HCT116 (cell line): ENCODE results near the gene MLH3. TPM values are rescaled to one million over a fixed set of nuclear protein-coding genes. Genes with fewer than 3 reads are reported as not detected.

Experiments
- ATAC-seq: fragments of 200-7000 bp; cut with Tn5 transposase; 2 replicates; pipeline ENCODE4 v1.9.1; 2020; ENCODE audit warnings: mild to moderate bottlenecking, moderate library complexity
- BruUV-seq: library from RNA; stranded (reverse); fragments of 400-500 nt; replicated peaks from 2 replicates; lab custom pipeline; 2021; lab: Mats Ljungman, UMichigan
- CTCF ChIA-PET: fragments of 300-600 bp; sonication (Branson Sonifier 250); formaldehyde crosslinking; loops from one replicate; lab custom pipeline; 2021; ENCODE audit warnings: antibody characterized with exemption; lab: Charles Lee
- POLR2A ChIA-PET: fragments of 300-600, 350-600 bp; sonication (Branson Sonifier 250); formaldehyde crosslinking; loops from one replicate; lab custom pipeline; 2021; ENCODE audit warnings: antibody characterized with exemption; lab: Charles Lee
- RAD21 ChIA-PET, 2 experiments: fragments of 300-600 bp; sonication (Branson Sonifier 250); formaldehyde crosslinking; loops; one replicate each; lab custom pipeline; 2023; ENCODE audit warnings: low total read pairs in 2 of 2; ENCODE audit not compliant: uncharacterized antibody in 2 of 2, unreplicated experiment in 2 of 2, low non-redundant PET in 1 of 2; lab: Charles Lee
- DNase-seq: peaks from one replicate; pipeline ENCODE4 v3.0.0-alpha.2; 2010; ENCODE audit warnings: low read depth, low spot score
- H2AFZ ChIP-seq: fragments of 200-600 bp; shearing (Covaris generic), sonication (generic); 2 replicates; pipeline ENCODE4 v1.6.1; 2017; ENCODE audit warnings: low read depth, mixed run types, mixed read lengths, antibody characterized with exemption, low read length; ENCODE audit not compliant: poor library complexity, severe bottlenecking
- H3K27ac ChIP-seq: 2 replicates; pipeline ENCODE4 v1.5.1; 2012; ENCODE audit warnings: low read depth, low read length
- H3K27me3 ChIP-seq: fragments of 200-600 bp; sonication (generic); 2 replicates; pipeline ENCODE4 v1.6.1; 2016; ENCODE audit warnings: mixed run types, low read length, mixed read lengths; ENCODE audit not compliant: insufficient read depth
- H3K36me3 ChIP-seq, 2 experiments: fragments of 200-500 bp in 1 of 2; fragments of 200-600 bp in 1 of 2; sonication (Bioruptor generic) in 1 of 2; sonication (generic) in 1 of 2; 2 replicates each; pipeline versions ENCODE4 v1.5.1 to v1.6.1; 2014 to 2016; ENCODE audit warnings: low read length in 2 of 2, inconsistent platforms in 1 of 2, mixed read lengths in 1 of 2, mixed run types in 1 of 2; ENCODE audit not compliant: insufficient read depth in 2 of 2, control insufficient read depth in 1 of 2
- H3K4me1 ChIP-seq, 2 experiments: fragments of 200-600 bp in 1 of 2; sonication (generic) in 1 of 2; 2 replicates each; pipeline versions ENCODE4 v1.5.1 to v1.6.1; 2012 to 2017; ENCODE audit warnings: low read length in 2 of 2, inconsistent platforms in 1 of 2, mild to moderate bottlenecking in 1 of 2, mixed read lengths in 1 of 2, mixed run types in 1 of 2, moderate library complexity in 1 of 2; ENCODE audit not compliant: insufficient read depth in 2 of 2, control insufficient read depth in 1 of 2
- H3K4me2 ChIP-seq: fragments of 200-600 bp; sonication (generic); 2 replicates; pipeline ENCODE4 v1.6.1; 2017; ENCODE audit warnings: mixed run types, low read length, mixed read lengths
- H3K4me3 ChIP-seq, 2 experiments: fragments of 200-600 bp in 1 of 2; sonication (generic) in 1 of 2; replicated peaks in 1 of 2; 2 replicates each; pipeline ENCODE4 v1.5.1; 2011 to 2016; ENCODE audit warnings: low read length in 2 of 2, control low read depth in 1 of 2, low read depth in 1 of 2, mild to moderate bottlenecking in 1 of 2, mixed read lengths in 1 of 2, mixed run types in 1 of 2
- H3K79me2 ChIP-seq: fragments of 200-600 bp; sonication (generic); 2 replicates; pipeline ENCODE4 v1.6.1; 2017; ENCODE audit warnings: mild to moderate bottlenecking, mixed run types, low read length, moderate library complexity, mixed read lengths; ENCODE audit not compliant: insufficient read depth
- H3K9ac ChIP-seq: fragments of 200-600 bp; sonication (generic); 2 replicates; pipeline ENCODE4 v1.6.1; 2016; ENCODE audit warnings: low read length, mixed read lengths
- H3K9me2 ChIP-seq: fragments of 200-600 bp; sonication (generic), shearing (Covaris generic); 2 replicates; pipeline ENCODE4 v1.6.1; 2017; ENCODE audit warnings: mixed run types, mild to moderate bottlenecking, moderate library complexity; ENCODE audit not compliant: insufficient read depth
- H3K9me3 ChIP-seq, 2 experiments: fragments of 200-500 bp in 1 of 2; fragments of 200-600 bp in 1 of 2; sonication (Bioruptor generic) in 1 of 2; sonication (generic) in 1 of 2; 2 replicates each; pipeline ENCODE4 v1.6.1; 2014 to 2017; ENCODE audit warnings: low read length in 2 of 2, mixed read lengths in 2 of 2, inconsistent platforms in 1 of 2, low read depth in 1 of 2, mild to moderate bottlenecking in 1 of 2, mixed run types in 1 of 2, moderate library complexity in 1 of 2; ENCODE audit not compliant: control insufficient read depth in 1 of 2, insufficient read depth in 1 of 2
- H4K20me1 ChIP-seq: fragments of 200-600 bp; sonication (generic), shearing (Covaris generic); 2 replicates; pipeline ENCODE4 v1.6.1; 2017; ENCODE audit warnings: mixed run types, mild to moderate bottlenecking, moderate library complexity; ENCODE audit not compliant: insufficient read depth
- CBX3 ChIP-seq: IDR thresholded peaks from 2 replicates; pipeline ENCODE4 v1.6.1; 2012; ENCODE audit warnings: low read depth
- EGR1 ChIP-seq: IDR thresholded peaks from 2 replicates; pipeline ENCODE4 v1.6.1; 2012; ENCODE audit warnings: low read depth
- ELF1 ChIP-seq: IDR thresholded peaks from 2 replicates; pipeline ENCODE4 v1.6.1; 2012; ENCODE audit warnings: low read depth, borderline replicate concordance
- EZH2phosphoT487 ChIP-seq: fragments of 200-600 bp; IDR thresholded peaks from 2 replicates; pipeline ENCODE4 v1.6.1; 2018; ENCODE audit warnings: antibody characterized with exemption, borderline replicate concordance
- JUND ChIP-seq: IDR thresholded peaks from 2 replicates; pipeline ENCODE4 v1.6.1; 2012
- POLR2A ChIP-seq: IDR thresholded peaks from 2 replicates; pipeline ENCODE4 v1.7.0; 2011; ENCODE audit warnings: borderline replicate concordance; ENCODE audit not compliant: insufficient read depth, insufficient read length; ENCODE audit errors: extremely low read depth
- POLR2AphosphoS5 ChIP-seq: IDR thresholded peaks from 2 replicates; pipeline ENCODE4 v1.6.1; 2011; ENCODE audit warnings: mild to moderate bottlenecking, low read depth, low read length, moderate library complexity
- RAD21 ChIP-seq: IDR thresholded peaks from 2 replicates; pipeline ENCODE4 v1.6.1; 2012; ENCODE audit warnings: low read depth, mild to moderate bottlenecking
- REST ChIP-seq: IDR thresholded peaks from 2 replicates; pipeline ENCODE4 v1.6.1; 2012; ENCODE audit warnings: low read depth
- SIN3A ChIP-seq: IDR thresholded peaks from 2 replicates; pipeline ENCODE4 v1.6.1; 2012; ENCODE audit warnings: low read depth
- SRF ChIP-seq: IDR thresholded peaks from 2 replicates; pipeline ENCODE4 v1.6.1; 2012; ENCODE audit warnings: low read depth
- TCF7L2 ChIP-seq: IDR thresholded peaks from 2 replicates; pipeline ENCODE4 v1.7.0; 2011; ENCODE audit warnings: borderline replicate concordance, inconsistent platforms; ENCODE audit not compliant: insufficient read depth, insufficient read length; ENCODE audit errors: extremely low read depth
- YY1 ChIP-seq: IDR thresholded peaks from 2 replicates; pipeline ENCODE4 v1.6.1; 2011; ENCODE audit warnings: low read length, low read depth, moderate library complexity, mild to moderate bottlenecking; ENCODE audit not compliant: insufficient replicate concordance; ENCODE audit errors: extremely low read depth
- ZFX ChIP-seq: fragments of 450-650 bp; IDR thresholded peaks from 2 replicates; pipeline ENCODE4 v1.6.1; 2017
- ZNF274 ChIP-seq: fragments of 200-500 bp; sonication (Bioruptor generic); IDR thresholded peaks from 2 replicates; pipeline ENCODE4 v1.6.1; 2014; ENCODE audit warnings: mild to moderate bottlenecking, low read depth, low read length, inconsistent platforms
- intact Hi-C: fragments of 100-400 bp; cut with micrococcal nuclease; formaldehyde crosslinking; loops from 2 replicates; pipeline ENCODE4 v1.10.0; 2022
- total RNA-seq: library from RNA; stranded (reverse); gene quantifications from one replicate; pipeline ENCODE4 v1.2.1, GENCODE V29; 2021; ENCODE audit not compliant: unreplicated experiment

MLH3 gene
- total RNA-seq, 1 experiment from 2014 or later = 14.7 TPM

- ATAC-seq (no peak), DNase-seq (no peak)
- TF ChIP-seq ZNF274 (no peak), ELF1 (no peak), ZFX (no peak), RAD21 (no peak), EGR1 (no peak)
- Histone ChIP-seq H3K9me3 (no peaks in the 10 kb centered on the region), H3K27ac (no peak overlapping the region), H3K36me3 (no peaks in the 10 kb centered on the region), H3K9ac (no peak overlapping the region), H3K4me2 (no peak overlapping the region), H3K9me2 (no peaks in the 10 kb centered on the region), H3K4me3 (no peak overlapping the region), H3K27me3 (no peaks in the 10 kb centered on the region), H4K20me1 (no peaks in the 10 kb centered on the region), H3K4me1 (no peaks in the 10 kb centered on the region), H3K79me2 (no peaks in the 10 kb centered on the region), H2AFZ (no peak overlapping the region)
- ChIA-PET RAD21 (interaction anchor here in 1 of 2 experiments (0.7 kb wide), 1 partner anchor 17 kb away, joined by 10 read pairs; no protein-coding TSS in a partner anchor), POLR2A (no interaction called here), CTCF (no interaction called here)
- intact Hi-C loops = no loop called here
- no TSS peak for BruUV-seq
Observed at GRCh38 chr14:74978416-74978947, 72.8 kb downstream of the MLH3 start.

GRCh38 chr14:74977901-74978385 is 73.3 kb downstream of the MLH3 start:
- ChIA-PET POLR2A (no interaction called here), CTCF (no interaction called here)
- H3K27me3 ChIP-seq = no peaks in the 10 kb centered on the region

More at GRCh38 chr14:74977901-74978385, 73.3 kb downstream of the MLH3 start:
- DNase-seq (no peak), ATAC-seq (no peak)
- no TSS peak for BruUV-seq
- Histone ChIP-seq H3K79me2 (no peaks in the 10 kb centered on the region), H4K20me1 (no peaks in the 10 kb centered on the region), H3K36me3 (no peaks in the 10 kb centered on the region), H3K9me3 (no peaks in the 10 kb centered on the region), H2AFZ (no peak overlapping the region), H3K27ac (no peak overlapping the region), H3K9me2 (no peaks in the 10 kb centered on the region), H3K4me2 (no peak overlapping the region), H3K4me3 (no peak overlapping the region), H3K4me1 (no peaks in the 10 kb centered on the region), H3K9ac (no peak overlapping the region)
- intact Hi-C loops = no loop called here
- TF ChIP-seq REST (no peak), TCF7L2 (no peak), CBX3 (no peak), ZFX (no peak), SRF (no peak), JUND (no peak), POLR2A (no peak), SIN3A (no peak), EZH2phosphoT487 (no peak), YY1 (no peak), POLR2AphosphoS5 (no peak)
- RAD21 ChIA-PET = no interaction called here
